ENCODE data around the gene FGGY.

Gene FGGY

GRCh38 chr1:59417406-59417805, 120.5 kb downstream of the FGGY start:
- no peaks in the 10 kb centered on the region for H3F3A ChIP-seq (ENCODE audit: insufficient read depth)

GRCh38 chr1:59418363-59419144, 121.7 kb downstream of the FGGY start:
- Histone ChIP-seq H3K9ac (ENCODE audit: low read length) (no peak overlapping the region), H3K4me3 (ENCODE audit: insufficient read depth, low read length, poor library complexity, severe bottlenecking) (no peak overlapping the region), H3K4me2 (ENCODE audit: low read depth, low read length, poor library complexity, severe bottlenecking) (no peak overlapping the region), H3K27ac (ENCODE audit: low read depth, low read length) (no peak overlapping the region), H3K9me2 (replicated peaks; ENCODE audit: insufficient read depth, low read length) (no peaks in the 10 kb centered on the region), H3K79me2 (ENCODE audit: insufficient read depth, low read length) (no peaks in the 10 kb centered on the region), H3F3A (ENCODE audit: insufficient read depth) (no peaks in the 10 kb centered on the region), H3K36me3 (ENCODE audit: low read length) (no peaks in the 10 kb centered on the region), H3K27me3 (ENCODE audit: low read length) (no peaks in the 10 kb centered on the region), H4K20me1 (ENCODE audit: low read depth, low read length) (no peaks in the 10 kb centered on the region), H2AFZ (ENCODE audit: low read depth, low read length, severe bottlenecking) (no peak overlapping the region), H3K9me3 (ENCODE audit: insufficient read depth, low read length) (no peaks in the 10 kb centered on the region)
- TF ChIP-seq CTCF (IDR thresholded peaks at IDR 0.05; ENCODE audit: insufficient read depth, low read length, poor library complexity, severe bottlenecking) (no peak), EZH2phosphoT487 (conservative IDR thresholded peaks at IDR 0.05; ENCODE audit: low read length) (no peak)

More at GRCh38 chr1:59417406-59417805, 120.5 kb downstream of the FGGY start:
- no peaks in the 10 kb centered on the region for H3K9me3 ChIP-seq (ENCODE audit: insufficient read depth, low read length)
- H3K4me2 ChIP-seq (ENCODE audit: low read depth, low read length, poor library complexity, severe bottlenecking) = no peak overlapping the region
- H3K79me2 ChIP-seq (ENCODE audit: insufficient read depth, low read length) = no peaks in the 10 kb centered on the region
- no peak overlapping the region for H3K4me3 ChIP-seq (ENCODE audit: insufficient read depth, low read length, poor library complexity, severe bottlenecking)
- H4K20me1 ChIP-seq (ENCODE audit: low read depth, low read length) = no peaks in the 10 kb centered on the region
- no peak overlapping the region for H3K27ac ChIP-seq (ENCODE audit: low read depth, low read length)
- H3K9ac ChIP-seq (ENCODE audit: low read length) = no peak overlapping the region
- TF ChIP-seq CTCF (IDR thresholded peaks at IDR 0.05; ENCODE audit: insufficient read depth, low read length, poor library complexity, severe bottlenecking) (no peak), EZH2phosphoT487 (conservative IDR thresholded peaks at IDR 0.05; ENCODE audit: low read length) (no peak)
- H3K9me2 ChIP-seq (replicated peaks; ENCODE audit: insufficient read depth, low read length) = no peaks in the 10 kb centered on the region
- no peaks in the 10 kb centered on the region for H3K36me3 ChIP-seq (ENCODE audit: low read length)
- no peaks in the 10 kb centered on the region for H3K27me3 ChIP-seq (ENCODE audit: low read length)
- no peak overlapping the region for H2AFZ ChIP-seq (ENCODE audit: low read depth, low read length, severe bottlenecking)

- TF ChIP-seq CTCF (IDR thresholded peaks at IDR 0.05; ENCODE audit: insufficient read depth, low read length, poor library complexity, severe bottlenecking) (no peak), EZH2phosphoT487 (conservative IDR thresholded peaks at IDR 0.05; ENCODE audit: low read length) (no peak)
- Histone ChIP-seq H3K9me2 (replicated peaks; ENCODE audit: insufficient read depth, low read length) (no peaks in the 10 kb centered on the region), H3K36me3 (ENCODE audit: low read length) (no peaks in the 10 kb centered on the region), H3K27ac (ENCODE audit: low read depth, low read length) (no peak overlapping the region), H3F3A (ENCODE audit: insufficient read depth) (no peaks in the 10 kb centered on the region), H3K4me3 (ENCODE audit: insufficient read depth, low read length, poor library complexity, severe bottlenecking) (no peak overlapping the region), H3K79me2 (ENCODE audit: insufficient read depth, low read length) (no peaks in the 10 kb centered on the region), H3K9ac (ENCODE audit: low read length) (no peak overlapping the region), H3K9me3 (ENCODE audit: insufficient read depth, low read length) (no peaks in the 10 kb centered on the region), H3K4me2 (ENCODE audit: low read depth, low read length, poor library complexity, severe bottlenecking) (no peak overlapping the region), H2AFZ (ENCODE audit: low read depth, low read length, severe bottlenecking) (no peak overlapping the region), H3K27me3 (ENCODE audit: low read length) (no peaks in the 10 kb centered on the region), H4K20me1 (ENCODE audit: low read depth, low read length) (no peaks in the 10 kb centered on the region)
Observed at GRCh38 chr1:59419361-59420140, 122.7 kb downstream of the FGGY start.
